HCT116 (cell line): ENCODE measurements around the gene TMTC2. TPM values are rescaled to one million over a fixed set of nuclear protein-coding genes. Genes with fewer than 3 reads are reported as not detected.

Source experiments
- ATAC-seq: fragments of 200-7000 bp; cut with Tn5 transposase; 2 replicates; pipeline ENCODE4 v1.9.1; 2020; ENCODE audit warnings: mild to moderate bottlenecking, moderate library complexity
- BruUV-seq: library from RNA; stranded (reverse); fragments of 400-500 nt; replicated peaks from 2 replicates; lab custom pipeline; 2021; lab: Mats Ljungman, UMichigan
- CTCF ChIA-PET: fragments of 300-600 bp; sonication (Branson Sonifier 250); formaldehyde crosslinking; loops from one replicate; lab custom pipeline; 2021; ENCODE audit warnings: antibody characterized with exemption; lab: Charles Lee
- POLR2A ChIA-PET: fragments of 300-600, 350-600 bp; sonication (Branson Sonifier 250); formaldehyde crosslinking; loops from one replicate; lab custom pipeline; 2021; ENCODE audit warnings: antibody characterized with exemption; lab: Charles Lee
- RAD21 ChIA-PET, 2 experiments: fragments of 300-600 bp; sonication (Branson Sonifier 250); formaldehyde crosslinking; loops; one replicate each; lab custom pipeline; 2023; ENCODE audit warnings: low total read pairs in 2 of 2; ENCODE audit not compliant: uncharacterized antibody in 2 of 2, unreplicated experiment in 2 of 2, low non-redundant PET in 1 of 2; lab: Charles Lee
- DNase-seq: peaks from one replicate; pipeline ENCODE4 v3.0.0-alpha.2; 2010; ENCODE audit warnings: low read depth, low spot score
- H2AFZ ChIP-seq: fragments of 200-600 bp; shearing (Covaris generic), sonication (generic); 2 replicates; pipeline ENCODE4 v1.6.1; 2017; ENCODE audit warnings: low read depth, mixed run types, mixed read lengths, antibody characterized with exemption, low read length; ENCODE audit not compliant: poor library complexity, severe bottlenecking
- H3K27ac ChIP-seq: 2 replicates; pipeline ENCODE4 v1.5.1; 2012; ENCODE audit warnings: low read depth, low read length
- H3K27me3 ChIP-seq: fragments of 200-600 bp; sonication (generic); 2 replicates; pipeline ENCODE4 v1.6.1; 2016; ENCODE audit warnings: mixed run types, low read length, mixed read lengths; ENCODE audit not compliant: insufficient read depth
- H3K36me3 ChIP-seq, 2 experiments: fragments of 200-500 bp in 1 of 2; fragments of 200-600 bp in 1 of 2; sonication (Bioruptor generic) in 1 of 2; sonication (generic) in 1 of 2; 2 replicates each; pipeline versions ENCODE4 v1.5.1 to v1.6.1; 2014 to 2016; ENCODE audit warnings: low read length in 2 of 2, inconsistent platforms in 1 of 2, mixed read lengths in 1 of 2, mixed run types in 1 of 2; ENCODE audit not compliant: insufficient read depth in 2 of 2, control insufficient read depth in 1 of 2
- H3K4me1 ChIP-seq, 2 experiments: fragments of 200-600 bp in 1 of 2; sonication (generic) in 1 of 2; 2 replicates each; pipeline versions ENCODE4 v1.5.1 to v1.6.1; 2012 to 2017; ENCODE audit warnings: low read length in 2 of 2, inconsistent platforms in 1 of 2, mild to moderate bottlenecking in 1 of 2, mixed read lengths in 1 of 2, mixed run types in 1 of 2, moderate library complexity in 1 of 2; ENCODE audit not compliant: insufficient read depth in 2 of 2, control insufficient read depth in 1 of 2
- H3K4me2 ChIP-seq: fragments of 200-600 bp; sonication (generic); 2 replicates; pipeline ENCODE4 v1.6.1; 2017; ENCODE audit warnings: mixed run types, low read length, mixed read lengths
- H3K4me3 ChIP-seq, 2 experiments: fragments of 200-600 bp in 1 of 2; sonication (generic) in 1 of 2; replicated peaks in 1 of 2; 2 replicates each; pipeline ENCODE4 v1.5.1; 2011 to 2016; ENCODE audit warnings: low read length in 2 of 2, control low read depth in 1 of 2, low read depth in 1 of 2, mild to moderate bottlenecking in 1 of 2, mixed read lengths in 1 of 2, mixed run types in 1 of 2
- H3K79me2 ChIP-seq: fragments of 200-600 bp; sonication (generic); 2 replicates; pipeline ENCODE4 v1.6.1; 2017; ENCODE audit warnings: mild to moderate bottlenecking, mixed run types, low read length, moderate library complexity, mixed read lengths; ENCODE audit not compliant: insufficient read depth
- H3K9ac ChIP-seq: fragments of 200-600 bp; sonication (generic); 2 replicates; pipeline ENCODE4 v1.6.1; 2016; ENCODE audit warnings: low read length, mixed read lengths
- H3K9me2 ChIP-seq: fragments of 200-600 bp; sonication (generic), shearing (Covaris generic); 2 replicates; pipeline ENCODE4 v1.6.1; 2017; ENCODE audit warnings: mixed run types, mild to moderate bottlenecking, moderate library complexity; ENCODE audit not compliant: insufficient read depth
- H3K9me3 ChIP-seq, 2 experiments: fragments of 200-500 bp in 1 of 2; fragments of 200-600 bp in 1 of 2; sonication (Bioruptor generic) in 1 of 2; sonication (generic) in 1 of 2; 2 replicates each; pipeline ENCODE4 v1.6.1; 2014 to 2017; ENCODE audit warnings: low read length in 2 of 2, mixed read lengths in 2 of 2, inconsistent platforms in 1 of 2, low read depth in 1 of 2, mild to moderate bottlenecking in 1 of 2, mixed run types in 1 of 2, moderate library complexity in 1 of 2; ENCODE audit not compliant: control insufficient read depth in 1 of 2, insufficient read depth in 1 of 2
- H4K20me1 ChIP-seq: fragments of 200-600 bp; sonication (generic), shearing (Covaris generic); 2 replicates; pipeline ENCODE4 v1.6.1; 2017; ENCODE audit warnings: mixed run types, mild to moderate bottlenecking, moderate library complexity; ENCODE audit not compliant: insufficient read depth
- EGR1 ChIP-seq: IDR thresholded peaks from 2 replicates; pipeline ENCODE4 v1.6.1; 2012; ENCODE audit warnings: low read depth
- EZH2 ChIP-seq: fragments of 200-600 bp; sonication (generic); IDR thresholded peaks from 2 replicates; pipeline ENCODE4 v1.6.1; 2017; ENCODE audit warnings: antibody characterized with exemption, mixed run types
- EZH2phosphoT487 ChIP-seq: fragments of 200-600 bp; IDR thresholded peaks from 2 replicates; pipeline ENCODE4 v1.6.1; 2018; ENCODE audit warnings: antibody characterized with exemption, borderline replicate concordance
- JUND ChIP-seq: IDR thresholded peaks from 2 replicates; pipeline ENCODE4 v1.6.1; 2012
- POLR2A ChIP-seq: IDR thresholded peaks from 2 replicates; pipeline ENCODE4 v1.7.0; 2011; ENCODE audit warnings: borderline replicate concordance; ENCODE audit not compliant: insufficient read depth, insufficient read length; ENCODE audit errors: extremely low read depth
- SRF ChIP-seq: IDR thresholded peaks from 2 replicates; pipeline ENCODE4 v1.6.1; 2012; ENCODE audit warnings: low read depth
- YY1 ChIP-seq: IDR thresholded peaks from 2 replicates; pipeline ENCODE4 v1.6.1; 2011; ENCODE audit warnings: low read length, low read depth, moderate library complexity, mild to moderate bottlenecking; ENCODE audit not compliant: insufficient replicate concordance; ENCODE audit errors: extremely low read depth
- ZFX ChIP-seq: fragments of 450-650 bp; IDR thresholded peaks from 2 replicates; pipeline ENCODE4 v1.6.1; 2017
- ZNF274 ChIP-seq: fragments of 200-500 bp; sonication (Bioruptor generic); IDR thresholded peaks from 2 replicates; pipeline ENCODE4 v1.6.1; 2014; ENCODE audit warnings: mild to moderate bottlenecking, low read depth, low read length, inconsistent platforms
- intact Hi-C: fragments of 100-400 bp; cut with micrococcal nuclease; formaldehyde crosslinking; loops from 2 replicates; pipeline ENCODE4 v1.10.0; 2022
- total RNA-seq: library from RNA; stranded (reverse); gene quantifications from one replicate; pipeline ENCODE4 v1.2.1, GENCODE V29; 2021; ENCODE audit not compliant: unreplicated experiment
- TF ChIP-seq, protein P1 (sequence below): IDR thresholded peaks from 2 replicates; pipeline ENCODE4 v1.6.1; 2011; ENCODE audit warnings: mild to moderate bottlenecking, low read length, moderate library complexity; ENCODE audit not compliant: insufficient replicate concordance; ENCODE audit errors: extremely low read depth

Gene TMTC2
- total RNA-seq, 1 experiment from 2014 or later, result 11.5 TPM

DNA sequence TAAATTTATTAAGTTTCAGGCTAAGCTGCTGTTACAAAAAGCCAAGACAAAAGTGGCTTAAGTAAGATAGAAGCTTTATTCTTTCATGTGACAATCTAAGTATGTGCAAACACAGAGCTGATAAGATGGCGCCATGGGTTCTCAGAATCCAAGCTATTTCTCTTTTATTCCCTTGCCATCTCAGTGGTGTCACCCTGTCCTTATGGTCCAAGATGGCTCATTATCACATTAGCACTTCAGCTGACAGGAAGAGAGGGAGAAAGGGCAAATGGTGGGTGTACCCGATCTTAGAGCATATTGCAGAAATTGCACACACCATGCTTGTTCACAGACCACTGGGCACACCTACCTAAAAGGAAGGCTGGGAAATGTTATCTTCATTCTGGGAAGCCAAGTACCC is 211.7 kb downstream of the TMTC2 start:
- POLR2A ChIA-PET, result no interaction called here
- Histone ChIP-seq H3K27ac (no peak overlapping the region), H3K4me2 (no peak overlapping the region), H3K9me3 (no peaks in the 10 kb centered on the region), H3K9ac (no peak overlapping the region), H4K20me1 (no peaks in the 10 kb centered on the region), H3K36me3 (no peaks in the 10 kb centered on the region), H3K79me2 (no peaks in the 10 kb centered on the region), H3K4me1 (peaks cover 0 to 5% of the 10 kb centered on the region in 2 experiments; a peak in 2 of 4 replicates), H3K9me2 (no peaks in the 10 kb centered on the region), H2AFZ (no peak overlapping the region), H3K27me3 (no peaks in the 10 kb centered on the region), H3K4me3 (no peak overlapping the region)
- ATAC-seq (no peak), DNase-seq (no peak)
- BruUV-seq, result no TSS peak
- RAD21 ChIA-PET, result no interaction called here
- intact Hi-C loops, result no loop called here
- no peak for TF ChIP-seq EGR1
- TF ChIP-seq ZNF274, result no peak
- TF ChIP-seq, protein P1, sequence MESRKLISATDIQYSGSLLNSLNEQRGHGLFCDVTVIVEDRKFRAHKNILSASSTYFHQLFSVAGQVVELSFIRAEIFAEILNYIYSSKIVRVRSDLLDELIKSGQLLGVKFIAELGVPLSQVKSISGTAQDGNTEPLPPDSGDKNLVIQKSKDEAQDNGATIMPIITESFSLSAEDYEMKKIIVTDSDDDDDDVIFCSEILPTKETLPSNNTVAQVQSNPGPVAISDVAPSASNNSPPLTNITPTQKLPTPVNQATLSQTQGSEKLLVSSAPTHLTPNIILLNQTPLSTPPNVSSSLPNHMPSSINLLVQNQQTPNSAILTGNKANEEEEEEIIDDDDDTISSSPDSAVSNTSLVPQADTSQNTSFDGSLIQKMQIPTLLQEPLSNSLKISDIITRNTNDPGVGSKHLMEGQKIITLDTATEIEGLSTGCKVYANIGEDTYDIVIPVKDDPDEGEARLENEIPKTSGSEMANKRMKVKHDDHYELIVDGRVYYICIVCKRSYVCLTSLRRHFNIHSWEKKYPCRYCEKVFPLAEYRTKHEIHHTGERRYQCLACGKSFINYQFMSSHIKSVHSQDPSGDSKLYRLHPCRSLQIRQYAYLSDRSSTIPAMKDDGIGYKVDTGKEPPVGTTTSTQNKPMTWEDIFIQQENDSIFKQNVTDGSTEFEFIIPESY, result no peak
- TF ChIP-seq POLR2A, result no peak
- TF ChIP-seq EZH2phosphoT487, result no peak
- CTCF ChIA-PET, result no interaction called here

DNA sequence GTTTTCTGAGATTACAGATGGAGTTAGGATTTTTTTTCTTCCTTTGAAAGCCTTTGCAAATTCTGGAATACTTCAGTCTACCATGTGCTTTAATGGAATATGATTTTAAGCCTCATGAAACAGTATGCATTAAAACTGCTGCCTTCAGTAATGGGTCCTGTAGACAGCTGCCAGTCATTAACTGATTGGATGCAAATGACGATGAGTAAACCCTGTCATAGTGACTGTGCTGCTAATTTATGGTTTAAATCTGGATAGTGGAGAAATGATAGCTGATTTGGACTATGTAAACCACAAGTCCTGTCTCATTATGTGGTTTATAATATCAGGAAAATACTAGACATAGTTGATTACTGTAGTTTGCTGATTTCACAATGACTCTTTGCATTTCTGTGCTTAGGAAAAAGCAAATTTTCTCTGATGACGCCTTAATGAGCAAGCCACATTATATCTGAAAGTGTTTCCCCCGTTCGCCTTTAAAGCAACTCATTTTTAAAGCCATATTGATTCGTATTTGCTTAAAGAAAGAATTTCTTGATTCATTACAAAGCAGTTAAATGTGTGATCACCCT is 217.6 kb downstream of the TMTC2 start:
- POLR2A ChIA-PET, result no interaction called here
- Histone ChIP-seq H3K27me3 (no peaks in the 10 kb centered on the region), H2AFZ (no peak overlapping the region), H4K20me1 (no peaks in the 10 kb centered on the region), H3K4me2 (no peak overlapping the region), H3K27ac (no peak overlapping the region), H3K4me3 (no peak overlapping the region), H3K9ac (no peak overlapping the region), H3K4me1 (peaks cover 0 to 10% of the 10 kb centered on the region in 2 experiments; a peak in 2 of 4 replicates), H3K9me3 (no peaks in the 10 kb centered on the region), H3K9me2 (no peaks in the 10 kb centered on the region), H3K36me3 (no peaks in the 10 kb centered on the region), H3K79me2 (no peaks in the 10 kb centered on the region)
- CTCF ChIA-PET, result no interaction called here
- intact Hi-C loops, result no loop called here
- ATAC-seq, result no peak
- no TSS peak for BruUV-seq
- RAD21 ChIA-PET, result no interaction called here
- no peak for DNase-seq
- no peak for TF ChIP-seq SRF
- no peak for TF ChIP-seq JUND
- no peak for TF ChIP-seq ZFX
- TF ChIP-seq YY1, result no peak
- no peak for TF ChIP-seq EZH2
